GM18517 (cell line): ENCODE data around the gene COL9A3.

Experiments used
- ATAC-seq: cut with Tn5 transposase; IDR thresholded peaks from one replicate; pipeline ENCODE4 v1.9.1; 2021; ENCODE audit warnings: mild to moderate bottlenecking, moderate library complexity; ENCODE audit not compliant: unreplicated experiment

COL9A3 gene

DNA sequence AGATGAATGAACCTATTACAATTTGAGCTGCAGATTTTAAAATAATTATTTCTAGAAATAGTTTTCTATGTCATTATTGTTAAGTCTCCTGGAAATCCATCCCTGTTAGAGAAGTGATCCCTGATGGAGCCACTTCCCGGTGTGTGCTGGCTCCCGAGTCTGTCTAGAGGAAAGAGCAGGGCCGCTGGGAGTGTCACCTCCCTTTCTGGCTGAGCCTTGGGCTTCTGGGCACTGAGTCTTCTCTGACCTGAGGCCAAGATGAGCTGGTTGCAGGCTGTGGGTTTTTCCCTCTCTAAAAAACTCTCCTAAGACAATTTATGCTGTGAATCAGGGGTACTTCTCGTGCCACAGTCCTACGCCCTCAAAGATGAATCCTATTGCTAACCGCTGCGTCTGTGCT, 73.6 kb downstream of the COL9A3 start:
- no peak for ATAC-seq
